SH-SY5Y (cell line): Measurements from ENCODE around the gene CAPS.

Experiments
- GATA2 ChIP-seq: IDR thresholded peaks from 2 replicates; pipeline ENCODE4 v1.6.1; 2011; ENCODE audit warnings: mild to moderate bottlenecking, low read depth, low read length
- GATA3 ChIP-seq: IDR thresholded peaks from 2 replicates; pipeline ENCODE4 v1.6.1; 2011; ENCODE audit warnings: low read depth, mild to moderate bottlenecking, low read length, moderate library complexity

GRCh38 chr19:5931251-5931650 lies 17.2 kb downstream of the CAPS start:
- TF ChIP-seq GATA2, result no peak
- no peak for TF ChIP-seq GATA3
